Head of caudate nucleus (tissue), 42 donors: ENCODE data around the gene ZNF618.

Source experiments
- DNase-seq, 42 donors: peaks; one replicate each; pipeline versions ENCODE4 v3.0.0 to v3.0.0-alpha.2; 2020 to 2021; ENCODE audit warnings: mixed read lengths in 7 of 42
- intact Hi-C: fragments of 100-400 bp; cut with DNase I; formaldehyde crosslinking; loops from one replicate; pipeline ENCODE4 v1.15.0; 2022

ZNF618 gene

DNA sequence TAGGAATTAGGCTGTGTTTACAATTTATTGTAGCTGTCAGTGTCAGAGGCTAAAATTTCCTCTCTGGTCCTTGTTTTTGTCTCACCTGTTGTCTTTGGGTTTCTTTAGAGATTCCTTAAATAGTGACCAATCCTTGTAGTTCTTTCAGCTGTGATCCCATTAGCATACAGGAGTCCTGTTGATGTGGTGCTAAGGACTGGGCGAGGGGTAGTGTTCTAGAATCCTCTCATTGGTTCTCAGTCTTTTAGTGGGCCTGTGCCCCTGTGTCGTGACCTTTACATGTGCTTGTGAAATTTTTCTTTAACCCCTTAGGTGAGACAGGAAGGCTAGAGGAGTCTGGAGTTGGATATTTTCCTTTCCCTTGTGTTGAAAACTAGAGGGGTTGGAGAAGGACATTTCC lies 51.2 kb downstream of the ZNF618 start:
- intact Hi-C loops: no loop called here
- DNase-seq: no peak

DNA sequence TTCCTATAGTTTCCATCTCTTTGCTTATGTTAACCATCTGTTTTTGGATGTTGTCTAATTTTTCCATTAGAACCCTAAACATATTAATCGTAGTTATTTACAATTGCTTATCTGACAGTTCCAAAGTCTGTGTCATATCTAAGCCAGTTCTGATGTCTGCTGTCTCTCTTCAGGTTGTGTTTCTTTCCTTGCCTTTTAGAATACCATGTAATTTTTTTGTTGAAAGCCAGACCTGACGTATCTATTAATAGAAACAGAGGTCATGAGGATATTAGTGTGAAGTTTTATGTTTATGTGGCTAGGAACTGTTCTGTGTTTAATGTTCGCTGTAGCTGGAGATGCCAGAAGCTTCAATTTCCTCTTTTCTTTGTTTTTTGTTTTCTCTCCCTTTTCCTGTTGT lies 52.2 kb downstream of the ZNF618 start:
- intact Hi-C loops: no loop called here
- no peak for DNase-seq

GRCh38 chr9:113929634-113930389 lies 53.7 kb downstream of the ZNF618 start:
- intact Hi-C loops: no loop called here
- DNase-seq: peak in 1 of 42 donors; percentile 14

DNA sequence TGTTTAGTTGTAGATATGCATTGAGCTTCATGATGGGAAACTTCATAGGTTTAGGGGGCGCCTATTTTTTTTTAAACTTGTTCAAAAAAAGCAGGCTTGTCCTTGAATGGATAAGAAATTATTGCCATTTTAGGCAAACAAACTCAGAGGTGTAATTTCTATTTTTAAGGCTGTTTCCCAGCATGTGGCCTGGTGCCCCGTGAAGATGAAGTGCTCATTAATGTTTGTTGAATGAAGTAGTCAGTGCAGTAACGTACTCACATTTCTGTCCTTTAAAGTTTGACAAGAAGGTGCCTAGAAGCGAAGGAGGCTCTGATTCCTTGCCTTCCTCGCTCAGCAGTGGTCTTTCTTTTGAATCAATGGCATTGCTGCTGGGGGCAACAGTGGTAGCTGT lies 54.3 kb downstream of the ZNF618 start:
- peak in 1 of 42 donors; percentile 9 for DNase-seq

DNA sequence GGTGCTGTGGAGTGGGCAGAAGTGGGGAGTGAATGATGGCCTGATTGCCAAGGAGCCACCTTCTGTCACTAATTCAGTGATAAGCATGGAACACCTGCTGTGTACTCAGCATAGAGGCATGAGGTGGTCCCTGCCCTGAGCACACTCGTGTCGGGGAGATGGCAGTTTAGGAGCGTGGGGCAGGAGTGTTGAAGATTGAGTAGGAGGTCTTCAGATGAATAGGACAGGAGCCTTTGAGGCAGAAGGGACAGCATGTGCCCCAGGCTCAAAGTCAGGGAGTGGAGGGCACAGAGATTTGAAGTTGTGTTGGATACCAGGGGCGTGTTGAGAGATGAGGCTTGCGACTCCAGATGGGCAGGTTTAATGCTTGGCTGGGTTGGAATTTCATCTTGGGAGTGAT lies 55.0 kb downstream of the ZNF618 start:
- intact Hi-C loops: no loop called here
- DNase-seq: no peak

More for the DNA sequence above, 54.3 kb downstream of the ZNF618 start:
- intact Hi-C loops: no loop called here

DNA sequence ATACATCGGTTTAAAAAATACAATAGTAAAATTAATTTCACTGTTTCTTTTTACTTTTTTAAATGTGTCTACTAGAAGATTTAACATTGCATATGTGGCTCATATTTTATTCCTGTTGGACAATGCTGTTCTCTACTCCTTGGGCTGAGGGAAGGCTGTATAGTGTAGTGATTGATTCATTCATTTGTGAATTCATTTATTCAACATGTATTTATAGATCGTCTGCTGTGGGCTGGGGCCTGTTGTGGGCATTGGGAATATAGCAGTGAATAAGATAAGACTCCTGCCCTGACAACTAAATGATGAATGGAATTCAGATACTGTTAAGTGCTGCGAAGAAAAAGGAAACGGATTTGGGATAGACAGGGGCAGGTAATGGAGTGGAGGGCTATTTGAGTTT lies 55.7 kb downstream of the ZNF618 start:
- intact Hi-C loops: no loop called here
- no peak for DNase-seq

DNA sequence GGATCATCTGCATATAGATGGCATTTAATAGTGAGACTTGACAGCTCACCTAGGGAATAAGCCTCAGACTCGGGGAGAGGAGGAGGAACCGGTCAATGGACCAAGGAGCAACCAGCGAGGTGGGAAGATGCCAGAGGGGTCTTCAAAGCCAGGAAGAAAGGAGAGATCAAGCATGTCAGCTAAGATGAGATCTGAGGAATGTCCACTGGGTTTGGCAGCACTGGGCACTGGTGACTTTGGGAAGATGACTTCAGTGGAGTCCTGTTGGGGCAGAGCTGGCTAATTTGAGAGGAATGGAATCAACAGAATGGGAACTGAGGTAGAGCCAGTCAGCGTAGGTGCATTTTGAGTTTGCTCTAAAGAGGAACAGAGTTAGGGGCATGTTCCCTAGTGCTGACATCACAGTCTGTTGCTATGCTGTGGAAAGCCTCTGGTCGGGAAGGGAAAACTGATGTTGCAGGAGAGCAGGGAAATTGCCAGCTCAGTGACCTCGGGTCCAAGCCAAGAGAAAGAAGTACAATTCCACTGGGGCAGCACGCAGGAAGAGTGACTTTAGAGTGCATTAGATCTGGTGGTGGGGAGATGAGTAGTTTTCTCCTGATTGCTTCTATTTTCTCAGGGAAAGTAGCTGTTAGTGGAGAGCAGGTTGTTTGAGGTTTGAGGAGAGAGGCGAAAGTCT lies 56.9 kb downstream of the ZNF618 start:
- intact Hi-C loops: no loop called here
- DNase-seq: no peak

- DNase-seq: no peak
- intact Hi-C loops: no loop called here
These were observed 57.6 kb downstream of the ZNF618 start for GRCh38 chr9:113933671-113934070.

- intact Hi-C loops: no loop called here
- DNase-seq: no peak
These were observed 58.2 kb downstream of the ZNF618 start for GRCh38 chr9:113934167-113934828.

DNA sequence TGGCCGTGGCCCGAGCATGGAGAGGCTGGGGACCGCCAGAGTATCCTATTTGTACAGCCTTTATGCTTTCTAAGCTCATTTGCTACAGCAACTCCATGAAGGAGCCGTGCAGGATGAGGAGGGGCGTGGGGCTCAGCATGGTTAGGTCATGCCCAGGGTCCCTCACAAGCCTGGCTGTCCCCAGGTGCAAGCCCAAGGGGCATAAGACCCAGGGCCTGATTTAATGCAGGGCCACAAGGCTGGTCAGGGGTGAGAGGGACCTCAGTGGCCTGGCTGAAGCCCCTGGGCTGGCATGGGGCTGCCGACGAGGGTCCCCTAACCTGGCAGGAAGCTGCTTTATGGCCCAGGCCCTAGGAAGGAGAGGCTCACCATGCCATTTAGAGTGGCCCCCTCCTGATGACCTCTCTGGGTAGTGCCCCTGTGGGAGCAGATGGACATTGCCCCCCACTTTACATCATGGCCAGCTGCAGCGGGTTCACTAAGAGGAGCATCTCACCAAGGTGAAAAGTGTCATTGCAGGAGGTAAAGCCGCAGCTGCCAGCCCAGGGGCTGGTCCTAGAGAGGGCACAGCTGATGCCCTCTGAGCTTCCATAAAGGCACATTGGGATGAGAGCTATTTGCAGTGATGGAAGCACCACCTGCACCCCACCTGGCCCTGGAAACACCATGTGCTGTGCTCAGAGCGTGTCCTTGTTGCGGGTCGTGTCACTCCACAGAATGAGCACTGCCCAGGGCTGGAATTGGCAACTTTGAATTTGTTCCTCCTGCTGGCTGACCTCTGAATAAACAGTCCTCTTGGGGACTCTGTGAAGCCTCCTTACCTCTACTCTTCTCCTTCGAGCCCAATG lies 58.9 kb downstream of the ZNF618 start:
- no peak for DNase-seq
- intact Hi-C loops: no loop called here

GRCh38 chr9:113935677-113936380 lies 59.7 kb downstream of the ZNF618 start:
- intact Hi-C loops: no loop called here
- no peak for DNase-seq

DNA sequence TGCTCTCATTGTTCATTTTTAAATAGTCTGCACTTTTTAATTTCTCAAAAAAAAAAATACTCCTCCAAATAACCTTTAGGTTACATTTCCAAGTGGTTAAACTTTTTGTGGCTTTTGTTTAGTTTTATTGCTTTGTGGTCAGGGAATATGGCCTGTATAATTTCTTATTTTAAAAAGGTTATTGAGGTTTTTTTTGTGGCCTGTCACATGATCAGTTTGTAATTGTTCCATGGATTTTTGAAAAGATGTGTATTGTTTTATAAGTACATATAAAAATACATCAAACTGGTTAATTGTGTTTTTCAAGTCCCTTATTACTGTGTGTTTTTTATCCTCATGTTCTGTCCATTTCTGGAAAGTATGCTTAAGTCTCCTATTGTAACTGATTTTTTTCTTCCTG lies 64.0 kb downstream of the ZNF618 start:
- intact Hi-C loops: no loop called here
- no peak for DNase-seq

DNA sequence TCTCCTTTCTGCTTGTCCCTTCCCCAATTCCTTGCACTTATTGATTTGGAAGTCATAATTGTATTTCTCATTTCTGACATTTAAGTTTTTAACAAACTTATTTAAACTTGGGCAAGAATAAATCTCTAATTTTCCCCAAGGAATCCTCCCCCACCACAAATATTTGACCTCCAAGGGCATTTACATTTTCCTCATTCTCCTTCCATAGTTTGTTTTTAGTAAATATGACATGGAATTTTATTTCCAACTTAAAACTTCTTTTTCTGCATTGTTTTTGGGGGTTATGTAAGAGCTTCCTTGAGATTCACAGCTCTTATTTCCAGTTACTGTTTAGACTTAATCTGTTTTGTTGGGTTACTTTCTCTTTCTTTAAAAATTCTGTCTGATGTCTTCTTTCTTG lies 64.9 kb downstream of the ZNF618 start:
- intact Hi-C loops: no loop called here
- DNase-seq: no peak

- no peak for DNase-seq
- intact Hi-C loops: no loop called here
These were observed 65.4 kb downstream of the ZNF618 start for GRCh38 chr9:113941526-113941925.

DNA sequence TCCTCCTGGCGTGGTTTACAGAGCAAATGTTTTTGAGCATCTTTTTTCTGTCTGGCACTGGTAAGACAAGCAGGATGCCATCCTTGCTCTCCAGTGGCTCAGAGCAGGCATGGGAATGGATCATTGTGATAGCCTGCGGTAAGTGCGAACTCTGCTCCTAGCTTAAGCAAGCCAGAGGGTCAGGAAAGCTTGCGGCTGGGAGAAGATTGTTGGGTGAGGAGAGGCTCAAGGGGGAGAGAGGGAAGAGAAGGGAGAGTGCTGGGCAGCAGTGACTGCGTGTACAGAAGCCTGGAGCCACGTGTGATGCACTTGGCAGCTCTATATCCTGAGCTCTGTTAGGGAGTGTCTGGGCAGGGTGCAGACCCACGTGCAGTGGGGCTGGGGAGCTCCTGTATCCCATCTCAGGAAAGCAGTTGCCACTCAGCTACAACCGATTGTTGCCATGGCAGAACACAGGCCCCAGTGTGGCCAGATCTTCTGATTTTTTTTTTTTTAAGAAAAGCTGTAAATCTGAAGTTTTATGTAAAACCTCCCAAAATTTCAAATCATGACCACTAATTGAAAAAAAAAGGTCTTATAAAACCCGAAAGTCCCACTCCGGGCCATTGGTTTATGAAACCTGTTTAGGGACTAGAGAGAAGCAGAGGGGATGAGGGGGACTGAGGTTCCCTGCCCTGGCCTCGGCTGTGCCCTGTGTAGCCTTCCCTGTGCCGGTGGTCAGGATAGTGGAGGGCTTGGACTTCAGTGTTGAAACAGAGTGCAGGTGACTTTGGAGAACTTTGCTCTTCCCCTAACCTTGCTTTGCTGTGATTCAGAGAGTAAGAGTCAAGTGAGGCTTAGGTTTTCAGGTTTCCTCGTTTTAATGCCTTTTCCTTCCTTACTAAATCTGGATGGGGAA lies 67.3 kb downstream of the ZNF618 start:
- intact Hi-C loops: no loop called here
- DNase-seq: peak in 2 of 42 donors; percentile 20 to 31

DNA sequence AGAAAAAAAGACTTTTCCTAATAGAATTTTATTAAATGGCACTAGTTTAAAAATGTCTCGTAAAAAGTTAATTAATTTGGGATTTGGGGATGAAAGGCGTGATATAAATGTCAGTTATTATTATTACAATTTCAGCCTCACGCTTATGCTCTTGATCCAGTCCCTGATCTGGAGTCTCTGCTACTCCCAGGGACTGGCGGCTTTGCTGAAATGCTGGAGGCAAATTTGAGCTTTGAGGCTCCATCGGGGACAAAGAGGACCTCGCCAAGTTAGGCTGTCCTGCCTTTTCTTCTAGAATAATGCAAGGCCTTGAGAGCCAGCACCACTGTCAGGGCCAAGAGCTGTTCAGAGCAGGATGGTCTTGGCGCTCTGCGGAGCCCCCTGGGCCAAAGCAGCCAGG lies 69.7 kb downstream of the ZNF618 start:
- DNase-seq: peak in 2 of 42 donors; percentile 23 to 27

GRCh38 chr9:113946496-113947115 lies 70.5 kb downstream of the ZNF618 start:
- DNase-seq: peak in 2 of 42 donors; percentile 15 to 28
- intact Hi-C loops: no loop called here

More for the DNA sequence above, 69.7 kb downstream of the ZNF618 start:
- intact Hi-C loops: no loop called here
